ENCODE results near the gene SLC9A3.

The SLC9A3 gene

GRCh38 chr5:527646-528628 lies 3.7 kb upstream of the SLC9A3 start:
- Mint-ChIP-seq H3K4me1 (ENCODE audit: low read depth) (peaks cover 24% of the 10 kb centered on the region), H3K27ac (no peak overlapping the region), H3K4me3 (no peak overlapping the region)

GRCh38 chr5:526456-527088 lies 2.3 kb upstream of the SLC9A3 start:
- no peaks in the 10 kb centered on the region for H3K9me3 Mint-ChIP-seq
- H3K27ac Mint-ChIP-seq = no peak overlapping the region
- H3K4me3 Mint-ChIP-seq = no peak overlapping the region
- peaks cover 24% of the 10 kb centered on the region for H3K4me1 Mint-ChIP-seq (ENCODE audit: low read depth)
- H3K27me3 Mint-ChIP-seq (ENCODE audit: low read depth) = peaks cover 76% of the 10 kb centered on the region
- H3K36me3 Mint-ChIP-seq (ENCODE audit: low read depth) = no peaks in the 10 kb centered on the region

More at GRCh38 chr5:527646-528628, 3.7 kb upstream of the SLC9A3 start:
- Mint-ChIP-seq H3K36me3 (ENCODE audit: low read depth) (no peaks in the 10 kb centered on the region), H3K9me3 (no peaks in the 10 kb centered on the region), H3K27me3 (ENCODE audit: low read depth) (peaks cover 66% of the 10 kb centered on the region)

GRCh38 chr5:525916-526315 lies 1.7 kb upstream of the SLC9A3 start:
- Mint-ChIP-seq H3K4me3 (no peak overlapping the region), H3K36me3 (ENCODE audit: low read depth) (no peaks in the 10 kb centered on the region), H3K9me3 (no peaks in the 10 kb centered on the region), H3K4me1 (ENCODE audit: low read depth) (peaks cover 24% of the 10 kb centered on the region), H3K27me3 (ENCODE audit: low read depth) (peaks cover 77% of the 10 kb centered on the region), H3K27ac (no peak overlapping the region)

GRCh38 chr5:524973-525761 lies 918 bp upstream of the SLC9A3 start:
- H3K36me3 Mint-ChIP-seq (ENCODE audit: low read depth) = no peaks in the 10 kb centered on the region
- peaks cover 70% of the 10 kb centered on the region for H3K27me3 Mint-ChIP-seq (ENCODE audit: low read depth)
- peak overlapping the region; percentile 14 for H3K4me3 Mint-ChIP-seq
- peaks cover 24% of the 10 kb centered on the region for H3K4me1 Mint-ChIP-seq (ENCODE audit: low read depth)
- no peaks in the 10 kb centered on the region for H3K9me3 Mint-ChIP-seq
- H3K27ac Mint-ChIP-seq = no peak overlapping the region

- no peaks in the 10 kb centered on the region for H3K36me3 Mint-ChIP-seq (ENCODE audit: low read depth)
- peaks cover 55% of the 10 kb centered on the region for H3K27me3 Mint-ChIP-seq (ENCODE audit: low read depth)
- H3K4me1 Mint-ChIP-seq (ENCODE audit: low read depth) = peaks cover 17% of the 10 kb centered on the region
- no peaks in the 10 kb centered on the region for H3K9me3 Mint-ChIP-seq
- H3K27ac Mint-ChIP-seq = no peak overlapping the region
- no peak overlapping the region for H3K4me3 Mint-ChIP-seq
Measured at GRCh38 chr5:523441-524222, 617 bp downstream of the SLC9A3 start.

- H3K27me3 Mint-ChIP-seq (ENCODE audit: low read depth) = peaks cover 55% of the 10 kb centered on the region
- no peak overlapping the region for H3K4me3 Mint-ChIP-seq
- H3K27ac Mint-ChIP-seq = no peak overlapping the region
- H3K36me3 Mint-ChIP-seq (ENCODE audit: low read depth) = no peaks in the 10 kb centered on the region
- H3K9me3 Mint-ChIP-seq = no peaks in the 10 kb centered on the region
- H3K4me1 Mint-ChIP-seq (ENCODE audit: low read depth) = peaks cover 17% of the 10 kb centered on the region
Measured at GRCh38 chr5:522899-523440, 1.3 kb downstream of the SLC9A3 start.

GRCh38 chr5:522116-522515 lies 2.1 kb downstream of the SLC9A3 start:
- Mint-ChIP-seq H3K27me3 (ENCODE audit: low read depth) (peaks cover 52% of the 10 kb centered on the region), H3K36me3 (ENCODE audit: low read depth) (no peaks in the 10 kb centered on the region), H3K4me3 (no peak overlapping the region), H3K27ac (no peak overlapping the region), H3K9me3 (no peaks in the 10 kb centered on the region), H3K4me1 (ENCODE audit: low read depth) (peaks cover 11% of the 10 kb centered on the region)

GRCh38 chr5:521680-522079 lies 2.6 kb downstream of the SLC9A3 start:
- H3K36me3 Mint-ChIP-seq (ENCODE audit: low read depth) = no peaks in the 10 kb centered on the region
- no peak overlapping the region for H3K4me3 Mint-ChIP-seq
- H3K9me3 Mint-ChIP-seq = no peaks in the 10 kb centered on the region
- H3K27ac Mint-ChIP-seq = no peak overlapping the region
- H3K27me3 Mint-ChIP-seq (ENCODE audit: low read depth) = peaks cover 48% of the 10 kb centered on the region
- H3K4me1 Mint-ChIP-seq (ENCODE audit: low read depth) = peaks cover 8% of the 10 kb centered on the region

- H3K4me3 Mint-ChIP-seq = no peak overlapping the region
- H3K27me3 Mint-ChIP-seq (ENCODE audit: low read depth) = peaks cover 42% of the 10 kb centered on the region
- H3K36me3 Mint-ChIP-seq (ENCODE audit: low read depth) = no peaks in the 10 kb centered on the region
- no peak overlapping the region for H3K27ac Mint-ChIP-seq
- H3K9me3 Mint-ChIP-seq = no peaks in the 10 kb centered on the region
- H3K4me1 Mint-ChIP-seq (ENCODE audit: low read depth) = peaks cover 8% of the 10 kb centered on the region
Measured at GRCh38 chr5:520850-521226, 3.4 kb downstream of the SLC9A3 start.

- H3K4me1 Mint-ChIP-seq (ENCODE audit: low read depth) = peaks cover 5% of the 10 kb centered on the region
- H3K9me3 Mint-ChIP-seq = no peaks in the 10 kb centered on the region
- no peak overlapping the region for H3K4me3 Mint-ChIP-seq
- peaks cover 38% of the 10 kb centered on the region for H3K27me3 Mint-ChIP-seq (ENCODE audit: low read depth)
- H3K27ac Mint-ChIP-seq = no peak overlapping the region
- no peaks in the 10 kb centered on the region for H3K36me3 Mint-ChIP-seq (ENCODE audit: low read depth)
Measured at GRCh38 chr5:520196-520849, 3.9 kb downstream of the SLC9A3 start.

- Mint-ChIP-seq H3K4me1 (ENCODE audit: low read depth) (no peaks in the 10 kb centered on the region), H3K36me3 (ENCODE audit: low read depth) (no peaks in the 10 kb centered on the region), H3K27ac (no peak overlapping the region), H3K9me3 (no peaks in the 10 kb centered on the region), H3K27me3 (ENCODE audit: low read depth) (peaks cover 34% of the 10 kb centered on the region), H3K4me3 (no peak overlapping the region)
Measured at GRCh38 chr5:518721-519120, 5.5 kb downstream of the SLC9A3 start.

GRCh38 chr5:517535-518100 lies 6.6 kb downstream of the SLC9A3 start:
- no peak overlapping the region for H3K4me3 Mint-ChIP-seq
- no peaks in the 10 kb centered on the region for H3K9me3 Mint-ChIP-seq
- no peak overlapping the region for H3K27ac Mint-ChIP-seq
- H3K27me3 Mint-ChIP-seq (ENCODE audit: low read depth) = peaks cover 24% of the 10 kb centered on the region
- H3K4me1 Mint-ChIP-seq (ENCODE audit: low read depth) = no peaks in the 10 kb centered on the region
- H3K36me3 Mint-ChIP-seq (ENCODE audit: low read depth) = no peaks in the 10 kb centered on the region

GRCh38 chr5:516980-517379 lies 7.3 kb downstream of the SLC9A3 start:
- H3K9me3 Mint-ChIP-seq = no peaks in the 10 kb centered on the region
- H3K27ac Mint-ChIP-seq = no peak overlapping the region
- no peak overlapping the region for H3K4me3 Mint-ChIP-seq
- H3K4me1 Mint-ChIP-seq (ENCODE audit: low read depth) = no peaks in the 10 kb centered on the region
- H3K36me3 Mint-ChIP-seq (ENCODE audit: low read depth) = no peaks in the 10 kb centered on the region
- peaks cover 17% of the 10 kb centered on the region for H3K27me3 Mint-ChIP-seq (ENCODE audit: low read depth)
